HCT116 (cell line): ENCODE measurements around the gene FABP2. TPM values are rescaled to one million over a fixed set of nuclear protein-coding genes. Genes with fewer than 3 reads are reported as not detected.

Experiments
- ATAC-seq: fragments of 200-7000 bp; cut with Tn5 transposase; 2 replicates; pipeline ENCODE4 v1.9.1; 2020; ENCODE audit warnings: mild to moderate bottlenecking, moderate library complexity
- BruUV-seq: library from RNA; stranded (reverse); fragments of 400-500 nt; replicated peaks from 2 replicates; lab custom pipeline; 2021; lab: Mats Ljungman, UMichigan
- CTCF ChIA-PET: fragments of 300-600 bp; sonication (Branson Sonifier 250); formaldehyde crosslinking; loops from one replicate; lab custom pipeline; 2021; ENCODE audit warnings: antibody characterized with exemption; lab: Charles Lee
- POLR2A ChIA-PET: fragments of 300-600, 350-600 bp; sonication (Branson Sonifier 250); formaldehyde crosslinking; loops from one replicate; lab custom pipeline; 2021; ENCODE audit warnings: antibody characterized with exemption; lab: Charles Lee
- RAD21 ChIA-PET, 2 experiments: fragments of 300-600 bp; sonication (Branson Sonifier 250); formaldehyde crosslinking; loops; one replicate each; lab custom pipeline; 2023; ENCODE audit warnings: low total read pairs in 2 of 2; ENCODE audit not compliant: uncharacterized antibody in 2 of 2, unreplicated experiment in 2 of 2, low non-redundant PET in 1 of 2; lab: Charles Lee
- DNase-seq: peaks from one replicate; pipeline ENCODE4 v3.0.0-alpha.2; 2010; ENCODE audit warnings: low read depth, low spot score
- H2AFZ ChIP-seq: fragments of 200-600 bp; shearing (Covaris generic), sonication (generic); 2 replicates; pipeline ENCODE4 v1.6.1; 2017; ENCODE audit warnings: low read depth, mixed run types, mixed read lengths, antibody characterized with exemption, low read length; ENCODE audit not compliant: poor library complexity, severe bottlenecking
- H3K27ac ChIP-seq: 2 replicates; pipeline ENCODE4 v1.5.1; 2012; ENCODE audit warnings: low read depth, low read length
- H3K27me3 ChIP-seq: fragments of 200-600 bp; sonication (generic); 2 replicates; pipeline ENCODE4 v1.6.1; 2016; ENCODE audit warnings: mixed run types, low read length, mixed read lengths; ENCODE audit not compliant: insufficient read depth
- H3K36me3 ChIP-seq, 2 experiments: fragments of 200-500 bp in 1 of 2; fragments of 200-600 bp in 1 of 2; sonication (Bioruptor generic) in 1 of 2; sonication (generic) in 1 of 2; 2 replicates each; pipeline versions ENCODE4 v1.5.1 to v1.6.1; 2014 to 2016; ENCODE audit warnings: low read length in 2 of 2, inconsistent platforms in 1 of 2, mixed read lengths in 1 of 2, mixed run types in 1 of 2; ENCODE audit not compliant: insufficient read depth in 2 of 2, control insufficient read depth in 1 of 2
- H3K4me1 ChIP-seq, 2 experiments: fragments of 200-600 bp in 1 of 2; sonication (generic) in 1 of 2; 2 replicates each; pipeline versions ENCODE4 v1.5.1 to v1.6.1; 2012 to 2017; ENCODE audit warnings: low read length in 2 of 2, inconsistent platforms in 1 of 2, mild to moderate bottlenecking in 1 of 2, mixed read lengths in 1 of 2, mixed run types in 1 of 2, moderate library complexity in 1 of 2; ENCODE audit not compliant: insufficient read depth in 2 of 2, control insufficient read depth in 1 of 2
- H3K4me2 ChIP-seq: fragments of 200-600 bp; sonication (generic); 2 replicates; pipeline ENCODE4 v1.6.1; 2017; ENCODE audit warnings: mixed run types, low read length, mixed read lengths
- H3K4me3 ChIP-seq, 2 experiments: fragments of 200-600 bp in 1 of 2; sonication (generic) in 1 of 2; replicated peaks in 1 of 2; 2 replicates each; pipeline ENCODE4 v1.5.1; 2011 to 2016; ENCODE audit warnings: low read length in 2 of 2, control low read depth in 1 of 2, low read depth in 1 of 2, mild to moderate bottlenecking in 1 of 2, mixed read lengths in 1 of 2, mixed run types in 1 of 2
- H3K79me2 ChIP-seq: fragments of 200-600 bp; sonication (generic); 2 replicates; pipeline ENCODE4 v1.6.1; 2017; ENCODE audit warnings: mild to moderate bottlenecking, mixed run types, low read length, moderate library complexity, mixed read lengths; ENCODE audit not compliant: insufficient read depth
- H3K9ac ChIP-seq: fragments of 200-600 bp; sonication (generic); 2 replicates; pipeline ENCODE4 v1.6.1; 2016; ENCODE audit warnings: low read length, mixed read lengths
- H3K9me2 ChIP-seq: fragments of 200-600 bp; sonication (generic), shearing (Covaris generic); 2 replicates; pipeline ENCODE4 v1.6.1; 2017; ENCODE audit warnings: mixed run types, mild to moderate bottlenecking, moderate library complexity; ENCODE audit not compliant: insufficient read depth
- H3K9me3 ChIP-seq, 2 experiments: fragments of 200-500 bp in 1 of 2; fragments of 200-600 bp in 1 of 2; sonication (Bioruptor generic) in 1 of 2; sonication (generic) in 1 of 2; 2 replicates each; pipeline ENCODE4 v1.6.1; 2014 to 2017; ENCODE audit warnings: low read length in 2 of 2, mixed read lengths in 2 of 2, inconsistent platforms in 1 of 2, low read depth in 1 of 2, mild to moderate bottlenecking in 1 of 2, mixed run types in 1 of 2, moderate library complexity in 1 of 2; ENCODE audit not compliant: control insufficient read depth in 1 of 2, insufficient read depth in 1 of 2
- H4K20me1 ChIP-seq: fragments of 200-600 bp; sonication (generic), shearing (Covaris generic); 2 replicates; pipeline ENCODE4 v1.6.1; 2017; ENCODE audit warnings: mixed run types, mild to moderate bottlenecking, moderate library complexity; ENCODE audit not compliant: insufficient read depth
- CBX3 ChIP-seq: IDR thresholded peaks from 2 replicates; pipeline ENCODE4 v1.6.1; 2012; ENCODE audit warnings: low read depth
- CEBPB ChIP-seq: IDR thresholded peaks from 2 replicates; pipeline ENCODE4 v1.6.1; 2012; ENCODE audit warnings: low read depth
- EGR1 ChIP-seq: IDR thresholded peaks from 2 replicates; pipeline ENCODE4 v1.6.1; 2012; ENCODE audit warnings: low read depth
- EZH2 ChIP-seq: fragments of 200-600 bp; sonication (generic); IDR thresholded peaks from 2 replicates; pipeline ENCODE4 v1.6.1; 2017; ENCODE audit warnings: antibody characterized with exemption, mixed run types
- FOSL1 ChIP-seq: IDR thresholded peaks from 2 replicates; pipeline ENCODE4 v1.6.1; 2012; ENCODE audit warnings: low read depth
- JUND ChIP-seq: IDR thresholded peaks from 2 replicates; pipeline ENCODE4 v1.6.1; 2012
- MAX ChIP-seq: IDR thresholded peaks from 2 replicates; pipeline ENCODE4 v1.6.1; 2012
- POLR2A ChIP-seq: IDR thresholded peaks from 2 replicates; pipeline ENCODE4 v1.7.0; 2011; ENCODE audit warnings: borderline replicate concordance; ENCODE audit not compliant: insufficient read depth, insufficient read length; ENCODE audit errors: extremely low read depth
- POLR2AphosphoS5 ChIP-seq: IDR thresholded peaks from 2 replicates; pipeline ENCODE4 v1.6.1; 2011; ENCODE audit warnings: mild to moderate bottlenecking, low read depth, low read length, moderate library complexity
- SP1 ChIP-seq: IDR thresholded peaks from 2 replicates; pipeline ENCODE4 v1.6.1; 2012; ENCODE audit warnings: low read depth
- SRF ChIP-seq: IDR thresholded peaks from 2 replicates; pipeline ENCODE4 v1.6.1; 2012; ENCODE audit warnings: low read depth
- TCF7L2 ChIP-seq: IDR thresholded peaks from 2 replicates; pipeline ENCODE4 v1.7.0; 2011; ENCODE audit warnings: borderline replicate concordance, inconsistent platforms; ENCODE audit not compliant: insufficient read depth, insufficient read length; ENCODE audit errors: extremely low read depth
- YY1 ChIP-seq: IDR thresholded peaks from 2 replicates; pipeline ENCODE4 v1.6.1; 2011; ENCODE audit warnings: low read length, low read depth, moderate library complexity, mild to moderate bottlenecking; ENCODE audit not compliant: insufficient replicate concordance; ENCODE audit errors: extremely low read depth
- ZFX ChIP-seq: fragments of 450-650 bp; IDR thresholded peaks from 2 replicates; pipeline ENCODE4 v1.6.1; 2017
- ZNF274 ChIP-seq: fragments of 200-500 bp; sonication (Bioruptor generic); IDR thresholded peaks from 2 replicates; pipeline ENCODE4 v1.6.1; 2014; ENCODE audit warnings: mild to moderate bottlenecking, low read depth, low read length, inconsistent platforms
- intact Hi-C: fragments of 100-400 bp; cut with micrococcal nuclease; formaldehyde crosslinking; loops from 2 replicates; pipeline ENCODE4 v1.10.0; 2022
- total RNA-seq: library from RNA; stranded (reverse); gene quantifications from one replicate; pipeline ENCODE4 v1.2.1, GENCODE V29; 2021; ENCODE audit not compliant: unreplicated experiment
- TF ChIP-seq, protein P1 (sequence below), 3 experiments: fragments of 200-600 bp in 1 of 3; sonication (generic) in 1 of 3; IDR thresholded peaks in 2 of 3; conservative IDR thresholded peaks in 1 of 3; 2 replicates each; pipeline ENCODE4 v1.5.1; 2012 to 2017; ENCODE audit warnings: low read depth in 2 of 3, low read length in 2 of 3, antibody characterized with exemption in 1 of 3, borderline replicate concordance in 1 of 3, control low read depth in 1 of 3, mild to moderate bottlenecking in 1 of 3, mixed read lengths in 1 of 3, mixed run types in 1 of 3, moderate library complexity in 1 of 3; ENCODE audit not compliant: insufficient read depth in 1 of 3

FABP2 gene
- total RNA-seq, 1 experiment from 2014 or later, result not detected

DNA sequence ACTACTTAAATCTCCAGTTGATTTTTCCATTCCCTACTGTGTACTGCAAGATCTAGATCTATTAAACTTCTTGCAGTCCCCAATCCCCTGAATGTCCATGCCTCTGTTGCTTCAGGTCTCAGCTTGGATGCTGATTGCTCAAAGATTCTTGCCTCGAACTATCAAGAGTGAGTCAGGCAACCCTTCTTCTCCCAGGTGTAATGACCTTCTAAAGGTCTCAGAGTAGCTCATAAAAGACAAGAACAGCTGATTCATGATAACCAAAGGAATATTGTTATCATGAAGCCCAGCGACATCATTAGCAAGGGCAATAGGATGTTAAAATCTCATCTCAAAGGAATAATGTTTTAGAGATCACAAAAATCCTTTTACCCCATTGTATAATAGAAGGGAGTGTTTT is 6.8 kb upstream of the FABP2 start:
- ChIA-PET RAD21 (no interaction called here), CTCF (no interaction called here), POLR2A (no interaction called here)
- Histone ChIP-seq H3K4me1 (no peaks in the 10 kb centered on the region), H3K27ac (no peak overlapping the region), H3K27me3 (no peaks in the 10 kb centered on the region), H3K36me3 (no peaks in the 10 kb centered on the region), H3K9me2 (no peaks in the 10 kb centered on the region), H2AFZ (no peak overlapping the region), H3K9ac (no peak overlapping the region), H4K20me1 (no peaks in the 10 kb centered on the region), H3K4me3 (no peak overlapping the region), H3K79me2 (no peaks in the 10 kb centered on the region), H3K4me2 (no peak overlapping the region), H3K9me3 (no peaks in the 10 kb centered on the region)
- ATAC-seq (no peak), DNase-seq (no peak)
- no TSS peak for BruUV-seq
- no peak for TF ChIP-seq CEBPB
- TF ChIP-seq YY1, result no peak
- TF ChIP-seq EGR1, result no peak
- no peak for TF ChIP-seq FOSL1
- TF ChIP-seq, protein P1, sequence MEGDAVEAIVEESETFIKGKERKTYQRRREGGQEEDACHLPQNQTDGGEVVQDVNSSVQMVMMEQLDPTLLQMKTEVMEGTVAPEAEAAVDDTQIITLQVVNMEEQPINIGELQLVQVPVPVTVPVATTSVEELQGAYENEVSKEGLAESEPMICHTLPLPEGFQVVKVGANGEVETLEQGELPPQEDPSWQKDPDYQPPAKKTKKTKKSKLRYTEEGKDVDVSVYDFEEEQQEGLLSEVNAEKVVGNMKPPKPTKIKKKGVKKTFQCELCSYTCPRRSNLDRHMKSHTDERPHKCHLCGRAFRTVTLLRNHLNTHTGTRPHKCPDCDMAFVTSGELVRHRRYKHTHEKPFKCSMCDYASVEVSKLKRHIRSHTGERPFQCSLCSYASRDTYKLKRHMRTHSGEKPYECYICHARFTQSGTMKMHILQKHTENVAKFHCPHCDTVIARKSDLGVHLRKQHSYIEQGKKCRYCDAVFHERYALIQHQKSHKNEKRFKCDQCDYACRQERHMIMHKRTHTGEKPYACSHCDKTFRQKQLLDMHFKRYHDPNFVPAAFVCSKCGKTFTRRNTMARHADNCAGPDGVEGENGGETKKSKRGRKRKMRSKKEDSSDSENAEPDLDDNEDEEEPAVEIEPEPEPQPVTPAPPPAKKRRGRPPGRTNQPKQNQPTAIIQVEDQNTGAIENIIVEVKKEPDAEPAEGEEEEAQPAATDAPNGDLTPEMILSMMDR (IDR thresholded peaks at IDR 0.05 in 2 of 3, conservative IDR thresholded peaks at IDR 0.05 in 1 of 3; ENCODE audit: borderline replicate concordance in 1 of 3, insufficient read depth in 1 of 3, low read depth in 2 of 3, low read length in 2 of 3), result no peak
- no peak for TF ChIP-seq ZNF274
- TF ChIP-seq SRF, result no peak
- TF ChIP-seq JUND, result no peak
- no peak for TF ChIP-seq TCF7L2
- intact Hi-C loops, result no loop called here

DNA sequence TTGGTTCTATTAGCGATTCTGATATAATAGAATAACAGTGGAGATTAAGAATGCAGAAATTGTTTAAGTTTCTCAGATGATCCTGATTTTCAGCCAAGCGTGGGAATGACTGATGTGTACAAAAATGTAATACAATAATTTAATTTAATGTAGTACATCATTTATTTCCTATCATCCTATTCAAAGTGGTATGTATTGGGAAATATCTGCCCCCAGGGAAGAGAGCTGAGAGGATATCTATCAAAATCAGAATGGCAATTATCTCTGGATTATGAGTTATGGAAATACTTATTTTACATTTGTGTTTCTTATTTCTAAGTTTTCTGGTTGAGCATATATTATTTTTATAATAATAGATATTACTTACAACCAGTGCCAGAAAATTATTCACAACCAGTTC is 3.9 kb downstream of the FABP2 start:
- H4K20me1 ChIP-seq, result no peaks in the 10 kb centered on the region
- intact Hi-C loops, result no loop called here
- TF ChIP-seq TCF7L2, result no peak
- TF ChIP-seq JUND, result no peak
- no peak for TF ChIP-seq FOSL1
- TF ChIP-seq SRF, result no peak
- no peak for TF ChIP-seq ZNF274
- TF ChIP-seq CBX3, result no peak
- TF ChIP-seq CEBPB, result no peak
- no peak for TF ChIP-seq POLR2AphosphoS5
- TF ChIP-seq ZFX, result no peak
- TF ChIP-seq, protein P1 (IDR thresholded peaks at IDR 0.05 in 2 of 3, conservative IDR thresholded peaks at IDR 0.05 in 1 of 3; ENCODE audit: borderline replicate concordance in 1 of 3, insufficient read depth in 1 of 3, low read depth in 2 of 3, low read length in 2 of 3), result no peak
- no peak for TF ChIP-seq POLR2A
- no peak for TF ChIP-seq EZH2
- no peak for TF ChIP-seq SP1
- TF ChIP-seq MAX, result no peak

More for the DNA sequence above, 3.9 kb downstream of the FABP2 start:
- Histone ChIP-seq H3K9me2 (no peaks in the 10 kb centered on the region), H3K4me2 (no peak overlapping the region), H3K9me3 (no peaks in the 10 kb centered on the region), H2AFZ (no peak overlapping the region), H3K36me3 (no peaks in the 10 kb centered on the region), H3K27me3 (no peaks in the 10 kb centered on the region), H3K4me3 (no peak overlapping the region), H3K79me2 (no peaks in the 10 kb centered on the region), H3K9ac (no peak overlapping the region), H3K4me1 (no peaks in the 10 kb centered on the region), H3K27ac (no peak overlapping the region)
- ChIA-PET POLR2A (no interaction called here), CTCF (no interaction called here), RAD21 (no interaction called here)
- BruUV-seq, result no TSS peak
- DNase-seq (no peak), ATAC-seq (no peak)
